GM12865 (cell line): Measurements from ENCODE around the gene SDS.

ENCODE experiments used
- DNase-seq: peaks from one replicate; pipeline ENCODE4 v3.0.0; 2010; ENCODE audit warnings: low read depth
- H3K4me3 ChIP-seq: 2 replicates; pipeline ENCODE4 v1.5.1; 2011; ENCODE audit warnings: mild to moderate bottlenecking, low read depth, low read length, control low read depth
- TF ChIP-seq, protein P1 (sequence below): IDR thresholded peaks from 2 replicates; pipeline ENCODE4 v1.5.1; 2011; ENCODE audit warnings: low read length, control low read depth, low read depth, inconsistent platforms; ENCODE audit not compliant: insufficient read depth; ENCODE audit errors: missing control alignments

Gene SDS

GRCh38 chr12:113395119-113395518, 8.6 kb downstream of the SDS start:
- no peak for DNase-seq
- TF ChIP-seq, protein P1, sequence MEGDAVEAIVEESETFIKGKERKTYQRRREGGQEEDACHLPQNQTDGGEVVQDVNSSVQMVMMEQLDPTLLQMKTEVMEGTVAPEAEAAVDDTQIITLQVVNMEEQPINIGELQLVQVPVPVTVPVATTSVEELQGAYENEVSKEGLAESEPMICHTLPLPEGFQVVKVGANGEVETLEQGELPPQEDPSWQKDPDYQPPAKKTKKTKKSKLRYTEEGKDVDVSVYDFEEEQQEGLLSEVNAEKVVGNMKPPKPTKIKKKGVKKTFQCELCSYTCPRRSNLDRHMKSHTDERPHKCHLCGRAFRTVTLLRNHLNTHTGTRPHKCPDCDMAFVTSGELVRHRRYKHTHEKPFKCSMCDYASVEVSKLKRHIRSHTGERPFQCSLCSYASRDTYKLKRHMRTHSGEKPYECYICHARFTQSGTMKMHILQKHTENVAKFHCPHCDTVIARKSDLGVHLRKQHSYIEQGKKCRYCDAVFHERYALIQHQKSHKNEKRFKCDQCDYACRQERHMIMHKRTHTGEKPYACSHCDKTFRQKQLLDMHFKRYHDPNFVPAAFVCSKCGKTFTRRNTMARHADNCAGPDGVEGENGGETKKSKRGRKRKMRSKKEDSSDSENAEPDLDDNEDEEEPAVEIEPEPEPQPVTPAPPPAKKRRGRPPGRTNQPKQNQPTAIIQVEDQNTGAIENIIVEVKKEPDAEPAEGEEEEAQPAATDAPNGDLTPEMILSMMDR: no peak
- no peak overlapping the region for H3K4me3 ChIP-seq

GRCh38 chr12:113393749-113394148, 9.9 kb downstream of the SDS start:
- DNase-seq: no peak
- TF ChIP-seq, protein P1: no peak
- no peak overlapping the region for H3K4me3 ChIP-seq

- TF ChIP-seq, protein P1: no peak
- DNase-seq: peak; percentile 76
- no peak overlapping the region for H3K4me3 ChIP-seq
Observed at GRCh38 chr12:113392988-113393579, 10.6 kb downstream of the SDS start.

DNA sequence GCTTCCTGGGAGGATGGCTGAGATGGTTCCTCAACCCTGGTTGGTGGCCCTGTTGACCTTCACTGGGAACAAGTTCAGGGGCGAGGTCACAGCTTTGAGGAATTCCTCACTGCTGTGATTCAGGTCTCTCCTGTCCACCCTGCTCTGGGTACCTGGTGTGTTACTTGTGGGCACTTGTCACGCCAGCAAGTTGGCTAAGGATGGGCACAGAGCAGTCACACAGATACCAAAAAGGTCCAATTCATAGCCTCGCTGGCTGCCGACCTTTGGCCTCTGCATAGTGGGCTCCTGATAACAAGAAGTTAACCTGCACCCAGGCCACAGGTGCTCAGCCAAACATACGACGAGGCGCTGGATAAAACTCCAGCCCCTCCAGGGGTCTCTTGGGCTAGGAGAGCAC, 11.2 kb downstream of the SDS start:
- TF ChIP-seq, protein P1: no peak
- no peak for DNase-seq
- H3K4me3 ChIP-seq: no peak overlapping the region

- DNase-seq: no peak
- H3K4me3 ChIP-seq: no peak overlapping the region
- TF ChIP-seq, protein P1: no peak
Observed at GRCh38 chr12:113391650-113392337, 11.9 kb downstream of the SDS start.

DNA sequence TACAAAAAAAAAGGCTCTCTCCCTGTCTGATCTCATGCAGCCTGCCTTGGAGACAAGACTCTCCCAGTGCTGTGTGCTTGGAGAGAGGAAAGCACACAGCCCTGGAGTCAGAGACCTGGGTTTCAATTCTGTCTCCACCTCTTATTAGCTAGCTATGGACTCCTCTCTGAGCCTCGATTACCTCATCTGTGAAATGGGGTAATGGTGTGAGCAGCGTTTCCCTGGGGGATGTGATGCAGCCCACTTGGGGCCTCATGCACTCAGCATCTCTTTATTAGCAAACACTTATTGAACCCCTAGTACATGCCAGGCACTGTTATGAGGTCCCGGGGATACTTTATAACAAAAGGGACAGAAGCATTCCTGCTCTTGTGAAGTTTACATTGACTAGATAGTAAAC, 12.5 kb downstream of the SDS start:
- TF ChIP-seq, protein P1: no peak
- DNase-seq: no peak
- no peak overlapping the region for H3K4me3 ChIP-seq
